NCI-H510A treated with DMSO at 0.1 percent for 48 hours (cell line): Measurements from ENCODE around the gene CLEC2A.

Experiments used
- DNase-seq: peaks from one replicate; lab custom pipeline; 2025; lab: John Stamatoyannopoulos, UW

CLEC2A gene

DNA sequence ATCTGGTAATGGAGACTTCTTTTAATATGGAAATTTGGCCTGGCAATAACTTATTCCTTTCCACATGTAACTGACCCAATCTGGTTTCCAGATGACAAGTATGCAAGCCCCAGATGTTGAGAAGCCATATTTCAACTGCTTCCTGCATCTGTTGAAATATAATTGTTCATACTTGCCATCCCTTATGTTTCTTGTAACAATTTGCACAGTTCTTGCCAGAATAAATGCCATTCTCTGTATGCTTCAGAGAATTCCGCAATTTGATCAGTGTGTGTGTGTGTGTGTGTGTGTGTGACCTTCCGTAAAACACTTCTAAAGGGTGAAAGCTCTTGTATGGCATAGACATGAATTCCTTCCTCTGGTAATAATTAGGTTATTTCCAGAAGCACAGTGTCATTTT, 1.8 kb upstream of the CLEC2A start:
- no peak for DNase-seq

DNA sequence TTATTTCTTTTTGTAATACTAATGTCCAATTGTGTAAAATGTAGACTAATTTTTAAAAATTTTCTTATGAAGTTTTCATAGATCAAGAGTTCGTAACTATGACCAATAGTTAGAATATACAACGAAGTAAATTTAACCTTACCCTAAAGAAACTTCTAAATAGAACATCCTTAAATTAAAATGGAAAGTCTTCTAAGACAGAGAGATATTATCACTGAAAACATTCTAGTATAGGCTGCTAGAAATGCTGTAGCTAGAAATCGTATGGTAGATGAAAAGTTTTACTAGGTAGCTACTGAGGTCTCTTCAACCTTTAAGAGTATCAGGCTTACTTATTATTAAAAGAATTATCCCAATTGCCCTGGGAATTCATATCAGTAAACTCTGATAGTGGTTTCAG, 925 bp downstream of the CLEC2A start:
- no peak for DNase-seq

DNA sequence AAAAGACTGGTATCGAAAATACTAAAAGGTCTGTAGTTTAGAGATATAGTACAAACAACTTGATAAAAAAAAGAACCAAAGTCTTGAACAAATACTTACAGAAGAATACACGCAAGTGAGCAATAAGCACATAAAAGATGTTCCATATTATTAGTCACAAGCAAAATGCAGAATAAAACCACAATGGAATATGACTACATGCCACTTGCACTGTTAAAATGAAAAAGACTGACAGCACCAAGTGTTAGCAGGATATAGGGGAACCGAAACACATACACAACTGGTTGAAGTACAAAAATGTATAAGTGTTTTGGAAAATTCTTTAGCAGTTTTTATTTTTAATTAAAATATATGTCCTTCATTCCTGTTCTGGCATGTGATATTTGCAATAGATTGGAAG, 3.6 kb downstream of the CLEC2A start:
- DNase-seq = no peak

DNA sequence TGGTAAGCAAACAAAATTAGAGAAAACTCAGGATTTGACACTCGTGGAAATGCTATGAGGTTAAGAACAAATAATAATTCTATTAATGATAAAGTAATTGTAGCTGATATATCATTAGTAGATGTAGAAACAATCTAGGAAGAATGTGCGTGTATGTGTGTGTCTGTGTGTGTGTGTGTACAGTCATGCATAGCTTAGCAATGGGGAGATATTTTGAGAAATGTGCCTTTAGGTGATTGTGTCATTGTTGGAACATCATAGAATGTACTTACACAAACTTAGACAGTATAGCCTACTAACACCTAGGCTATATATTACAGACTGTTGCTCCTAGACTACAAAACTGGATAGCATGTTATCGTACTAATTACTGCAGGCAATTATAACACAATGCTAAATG, 5.3 kb downstream of the CLEC2A start:
- no peak for DNase-seq

DNA sequence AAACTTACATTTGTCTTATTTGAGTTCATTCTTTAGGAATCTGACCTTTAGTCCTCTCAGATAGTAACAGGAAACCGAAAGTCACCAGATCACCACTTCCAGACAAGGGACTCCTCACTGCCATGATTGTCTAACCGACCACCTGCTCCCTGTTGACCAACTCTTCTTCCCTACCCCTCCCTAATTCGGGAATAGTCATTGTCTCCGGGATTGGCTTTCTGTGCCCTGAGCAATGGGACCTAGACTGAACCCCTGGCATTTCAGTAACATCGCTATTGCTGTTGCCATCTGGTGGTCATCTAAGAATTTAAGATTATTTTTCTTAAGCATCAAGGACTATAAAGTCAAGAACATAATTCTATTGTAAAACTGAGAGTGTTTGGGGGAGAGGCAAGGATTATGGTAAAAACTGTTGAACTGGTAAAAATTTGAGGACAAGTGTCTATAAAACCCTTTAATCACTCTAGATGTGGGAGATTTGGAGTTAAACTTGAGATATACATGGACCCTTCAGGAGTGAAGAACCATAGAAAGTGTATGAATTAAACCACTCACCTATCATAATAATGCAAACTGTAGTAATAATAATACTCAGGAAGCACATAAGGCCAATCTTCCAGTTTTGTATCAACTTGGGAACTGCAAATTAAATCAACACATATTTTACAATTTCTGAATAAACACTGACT, 6.3 kb downstream of the CLEC2A start:
- peak; percentile 19 for DNase-seq

DNA sequence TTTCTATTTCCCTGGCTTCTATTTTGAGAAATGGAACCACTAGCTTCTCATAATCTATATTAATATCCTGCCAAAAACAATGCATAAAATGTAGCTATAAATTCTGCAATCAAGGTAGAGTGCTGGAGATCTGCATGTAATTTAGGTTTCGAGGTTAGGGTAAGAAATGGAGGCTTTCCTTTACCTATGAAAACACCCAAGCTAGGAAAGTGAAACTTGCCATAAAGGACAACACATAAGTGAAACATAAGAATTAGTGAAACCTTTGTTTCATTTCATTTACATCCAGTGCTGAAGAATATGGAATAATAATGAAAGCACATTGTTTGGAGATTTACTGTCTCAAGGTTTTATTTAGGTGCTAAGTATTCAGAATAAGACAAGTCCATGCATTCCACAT, 9.7 kb downstream of the CLEC2A start:
- DNase-seq = no peak

DNA sequence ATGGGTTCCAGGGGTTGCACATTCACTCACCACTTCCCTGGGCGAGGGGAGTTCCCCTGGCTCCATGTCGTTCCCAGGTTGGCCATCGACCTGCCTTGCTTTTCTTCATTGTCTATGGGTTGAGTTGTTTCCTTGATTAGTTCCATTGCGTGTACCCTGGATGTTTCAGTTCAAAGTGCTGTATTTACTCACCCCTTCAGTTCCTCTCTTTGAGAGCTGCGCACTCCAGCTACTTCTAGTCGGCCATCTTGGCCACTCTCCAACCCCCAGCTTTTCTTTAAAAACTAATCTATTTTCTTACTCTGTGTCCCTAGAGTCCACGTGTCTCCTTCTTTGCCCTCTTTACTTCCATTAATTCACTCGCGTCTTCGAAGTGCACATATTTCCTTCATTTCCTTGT, 11.7 kb downstream of the CLEC2A start:
- DNase-seq = no peak

DNA sequence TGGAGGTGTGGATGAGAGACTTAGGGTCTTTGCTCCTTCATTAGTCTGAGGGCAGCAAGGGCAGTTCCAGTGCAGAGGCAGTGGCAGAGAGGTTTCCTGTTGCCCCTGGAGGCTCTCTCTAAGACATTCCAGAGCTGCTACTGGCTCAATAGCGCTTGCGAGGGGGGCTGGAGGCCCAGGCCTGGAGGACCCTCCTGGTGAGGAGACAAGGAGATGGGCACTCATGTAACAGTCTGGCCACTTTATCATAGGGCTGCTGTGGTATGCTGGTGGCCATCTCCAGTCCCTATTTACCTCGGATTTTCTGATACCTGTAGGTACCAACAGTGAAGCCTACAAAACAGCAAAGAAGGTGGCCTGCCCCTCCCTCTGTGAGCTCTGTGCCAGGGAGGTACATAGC, 12.7 kb downstream of the CLEC2A start:
- DNase-seq = no peak

DNA sequence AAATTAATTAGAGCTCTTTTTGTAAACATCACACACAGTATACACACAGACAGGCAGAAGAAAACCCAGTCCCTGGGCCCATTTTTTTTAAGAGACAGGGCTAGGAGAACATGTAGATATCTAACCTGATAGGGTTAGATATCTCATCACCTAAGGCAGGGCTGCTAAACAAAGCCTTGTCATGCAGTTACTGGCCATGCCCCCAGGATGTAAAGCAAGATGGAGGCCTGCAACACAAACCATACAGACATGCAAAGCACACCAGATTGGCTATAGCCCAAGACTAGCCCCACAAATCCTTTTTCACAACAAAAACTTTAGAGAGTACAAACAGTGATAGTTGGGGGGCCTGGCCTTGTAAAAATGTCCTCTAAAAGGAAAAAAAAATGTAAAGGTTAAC, 20.5 kb downstream of the CLEC2A start:
- DNase-seq = no peak

DNA sequence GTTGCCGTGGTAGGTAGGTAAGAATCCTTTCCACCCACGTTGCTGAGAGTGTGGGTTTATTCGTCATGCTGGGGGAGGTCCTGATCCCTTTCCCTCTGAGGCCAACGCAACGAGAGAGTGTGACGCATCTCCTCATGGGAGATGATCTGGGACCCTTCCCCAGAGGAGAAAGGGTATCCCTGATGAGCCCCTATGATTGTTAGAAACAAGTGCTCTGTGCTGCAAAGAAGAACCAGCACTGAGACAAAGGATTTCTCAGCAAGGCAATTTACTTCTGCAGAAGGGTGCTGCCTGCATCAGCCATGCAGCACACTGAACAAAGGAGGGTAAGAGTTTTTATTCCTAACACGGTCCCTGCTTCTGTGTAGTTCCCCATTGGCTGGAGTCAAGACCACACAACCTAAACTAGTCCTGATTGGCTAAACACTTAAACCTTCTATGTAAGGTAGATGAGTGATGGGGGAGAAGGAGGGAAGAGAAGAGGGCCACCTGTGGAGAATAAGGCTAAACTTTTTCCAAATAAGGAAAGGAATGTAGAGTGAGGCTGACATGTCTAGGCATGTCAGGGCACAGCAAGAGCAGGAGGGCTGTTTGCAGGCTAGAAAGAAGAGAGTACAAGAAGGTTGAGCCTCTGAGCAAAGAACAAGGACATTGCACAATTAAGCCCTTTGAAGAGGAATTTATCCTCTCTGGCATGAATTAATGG, 21.3 kb downstream of the CLEC2A start:
- DNase-seq = no peak

DNA sequence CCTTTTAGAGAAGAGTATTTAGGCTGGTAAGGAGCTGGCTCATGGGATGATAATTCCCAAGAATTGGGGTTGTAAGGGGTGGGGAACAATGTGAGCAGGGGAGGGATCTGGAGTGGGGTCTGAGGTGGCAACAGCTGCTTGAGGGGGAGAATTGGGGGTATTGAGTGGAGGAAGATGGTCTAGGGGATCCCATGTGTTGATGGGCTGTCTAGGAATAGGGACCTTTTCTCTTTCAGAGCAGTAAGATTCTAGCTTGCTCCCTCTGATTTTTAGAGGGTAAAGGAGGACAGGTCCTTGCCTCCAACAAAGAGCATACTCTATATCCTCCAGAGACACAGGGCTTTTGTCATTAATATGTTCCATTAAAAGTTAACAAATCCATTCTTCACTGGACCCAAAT, 22.4 kb downstream of the CLEC2A start:
- DNase-seq = no peak

DNA sequence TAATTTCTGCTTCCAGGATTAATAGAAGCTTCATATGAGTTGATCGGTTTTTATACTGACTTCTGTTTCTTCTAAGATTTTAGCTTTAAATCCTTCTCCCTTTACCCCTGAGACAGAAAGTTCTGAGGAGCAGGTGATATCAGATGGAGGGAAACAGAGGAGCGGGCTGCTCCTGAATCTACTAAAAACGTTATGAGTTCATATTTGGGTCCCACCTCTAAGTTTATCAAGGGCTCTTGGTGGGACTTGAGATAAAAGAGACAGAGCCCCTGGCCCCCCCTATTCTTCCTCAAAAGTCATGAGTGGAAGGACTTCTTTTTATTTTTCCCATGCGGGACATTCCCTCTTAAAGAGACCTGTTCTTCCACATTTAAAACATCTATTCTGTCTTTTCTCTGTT, 23.8 kb downstream of the CLEC2A start:
- DNase-seq = no peak

DNA sequence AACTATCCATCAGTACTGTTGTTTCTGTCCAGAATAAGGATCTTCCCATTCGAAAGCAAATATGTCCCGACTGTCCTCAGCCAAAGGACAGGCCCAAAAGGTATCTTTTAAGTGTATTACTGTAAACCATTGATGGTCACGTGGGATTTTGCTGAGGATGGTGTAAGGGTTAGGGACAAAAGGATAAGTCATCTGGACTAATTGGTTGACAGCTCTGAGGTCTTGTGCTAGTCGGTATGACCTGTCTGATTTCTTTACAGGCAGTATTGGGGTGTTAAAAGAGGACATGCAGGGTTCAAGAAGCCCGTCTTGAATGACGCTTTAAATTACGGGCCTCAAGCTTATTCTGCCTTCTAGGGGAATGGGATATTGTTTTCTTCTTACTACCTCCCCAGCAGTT, 24.4 kb downstream of the CLEC2A start:
- DNase-seq = no peak

DNA sequence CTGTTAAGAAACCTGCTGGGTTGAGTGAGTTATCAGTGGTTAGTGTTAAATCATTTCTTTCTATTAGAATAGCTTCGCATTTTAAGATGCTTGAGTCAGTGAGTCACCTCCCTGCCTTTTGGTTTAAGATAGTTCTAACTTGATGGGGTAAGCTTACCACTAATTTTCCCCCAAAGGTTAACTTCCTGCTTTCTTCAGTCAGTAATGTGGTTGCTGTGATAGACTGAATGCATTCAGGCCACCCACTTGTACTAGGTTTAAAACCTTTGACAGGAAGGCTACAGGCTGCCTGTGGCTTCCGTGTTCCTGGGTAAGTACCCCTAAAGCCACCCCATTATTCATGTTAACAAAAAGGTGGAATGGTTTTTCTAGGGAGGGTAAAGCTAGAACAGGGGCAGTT, 25.3 kb downstream of the CLEC2A start:
- DNase-seq = no peak

DNA sequence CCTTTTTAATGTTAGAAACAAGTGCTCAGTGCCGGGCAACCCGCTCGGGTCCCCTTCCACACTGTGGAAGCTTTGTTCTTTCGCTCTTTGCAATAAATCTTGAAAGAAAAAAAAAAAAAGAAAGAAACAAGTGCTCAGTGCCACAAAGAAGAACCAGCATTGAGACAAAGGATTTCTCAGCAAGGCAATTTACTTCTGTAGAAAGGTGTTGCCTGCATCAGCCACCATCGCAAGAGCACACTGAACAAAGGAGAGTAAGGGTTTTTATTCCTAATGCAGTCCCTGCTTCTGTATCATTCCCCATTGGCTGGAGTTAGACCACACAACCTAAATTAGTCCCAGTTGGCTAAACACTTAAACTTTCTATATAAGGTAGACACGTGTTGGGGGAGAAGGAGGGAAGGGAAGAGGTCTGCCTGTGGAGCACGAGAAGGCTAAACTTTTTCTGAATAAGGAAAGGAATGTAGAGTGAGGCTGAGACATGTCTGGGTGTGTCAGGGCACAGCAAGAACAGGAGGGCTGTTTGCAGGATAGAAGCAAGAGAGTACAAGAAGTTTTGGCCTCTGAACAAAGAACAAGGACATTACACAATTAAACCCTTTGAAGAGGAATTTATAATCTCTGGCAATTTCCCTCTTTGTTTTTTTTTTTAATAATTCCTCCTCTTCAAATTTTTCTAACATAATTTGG, 29.5 kb downstream of the CLEC2A start:
- no peak for DNase-seq

DNA sequence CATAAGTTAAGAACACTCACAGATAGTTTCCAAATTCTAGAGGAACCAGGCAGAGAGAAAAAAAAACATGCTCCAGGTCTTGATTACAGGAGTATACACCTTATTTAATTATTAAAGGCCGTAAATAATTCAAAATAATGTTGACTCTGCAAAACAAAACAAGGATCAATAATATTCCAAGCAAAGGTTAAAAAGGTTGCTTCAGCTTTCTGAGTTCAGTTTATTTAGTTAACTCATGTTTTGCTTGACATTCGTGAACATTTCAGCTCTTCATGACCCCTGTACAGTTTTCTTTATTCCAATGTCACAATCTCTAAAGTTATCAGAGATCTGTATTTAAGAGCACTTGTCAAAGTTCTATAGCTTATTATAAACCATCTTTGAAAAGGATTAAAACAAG, 31.2 kb downstream of the CLEC2A start:
- no peak for DNase-seq

DNA sequence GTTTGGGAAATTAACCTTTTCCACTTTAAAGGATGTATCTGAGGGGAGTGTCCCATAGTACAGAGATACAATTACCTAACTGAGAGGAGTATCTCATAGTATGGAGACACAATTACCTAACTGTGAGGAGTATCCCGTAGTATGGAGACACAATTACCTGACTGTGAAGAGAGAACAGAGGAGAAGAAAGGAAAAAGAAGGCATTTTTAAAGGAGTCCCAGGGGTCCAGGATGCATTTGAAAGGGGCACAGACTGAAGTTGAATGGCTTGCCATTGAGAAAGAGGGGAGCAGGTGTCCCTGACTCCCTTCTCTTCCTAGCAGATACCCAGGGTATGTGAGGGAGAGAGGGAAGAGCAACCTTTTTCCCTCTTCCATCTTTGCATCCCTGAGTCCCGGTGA, 33.0 kb downstream of the CLEC2A start:
- no peak for DNase-seq

DNA sequence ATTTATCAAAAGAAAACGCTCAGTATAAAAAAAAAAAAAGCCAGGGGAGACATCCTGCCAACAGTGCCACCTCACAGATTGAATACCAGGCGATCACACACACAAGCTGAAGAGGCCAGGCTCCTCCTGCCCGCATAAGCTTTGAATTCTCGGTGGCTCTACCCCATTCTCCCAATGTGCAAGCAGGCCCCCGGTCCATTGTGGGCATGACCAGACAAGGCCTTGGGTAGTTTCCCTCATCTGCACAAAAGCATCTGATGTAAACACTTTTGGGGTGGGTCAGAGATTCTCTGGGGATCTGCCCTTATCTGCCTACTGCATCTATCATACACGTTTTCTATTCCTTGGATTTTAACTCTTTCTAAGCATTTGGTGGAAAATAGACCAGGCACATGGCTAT, 34.6 kb downstream of the CLEC2A start:
- DNase-seq = no peak

DNA sequence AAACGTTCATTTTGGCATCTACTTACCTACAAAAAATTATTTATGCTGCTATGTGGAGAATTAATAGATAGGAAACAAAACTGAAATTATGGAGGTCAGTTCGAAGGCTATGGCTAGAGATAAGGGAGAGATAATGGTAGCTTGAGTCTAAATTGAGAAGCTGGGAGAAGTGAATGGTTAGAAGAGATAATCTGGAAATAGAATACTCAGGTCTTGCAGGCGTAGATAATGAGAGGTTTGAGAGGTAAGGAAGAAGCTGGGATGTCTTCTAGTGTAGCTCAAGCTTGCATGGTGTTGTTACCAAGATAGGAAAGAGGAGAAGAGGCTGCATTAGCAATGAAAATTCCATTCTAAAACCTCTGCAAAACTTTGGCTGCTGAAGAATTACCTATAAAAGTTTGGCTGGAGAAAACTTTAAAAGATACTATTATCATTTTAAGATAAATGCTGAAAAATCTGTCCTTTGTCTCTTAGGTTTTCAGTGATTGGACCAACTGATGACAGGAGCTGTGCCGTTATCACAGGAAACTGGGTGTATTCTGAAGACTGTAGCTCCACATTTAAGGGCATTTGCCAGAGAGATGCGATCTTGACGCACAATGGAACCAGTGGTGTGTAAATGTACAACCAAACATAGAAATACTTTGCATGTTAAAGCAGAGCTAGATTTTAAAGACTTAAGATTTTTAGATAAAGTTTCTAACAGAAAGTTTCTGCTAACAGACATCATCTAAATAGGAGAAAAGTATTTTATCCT, 36.8 kb downstream of the CLEC2A start:
- no peak for DNase-seq

DNA sequence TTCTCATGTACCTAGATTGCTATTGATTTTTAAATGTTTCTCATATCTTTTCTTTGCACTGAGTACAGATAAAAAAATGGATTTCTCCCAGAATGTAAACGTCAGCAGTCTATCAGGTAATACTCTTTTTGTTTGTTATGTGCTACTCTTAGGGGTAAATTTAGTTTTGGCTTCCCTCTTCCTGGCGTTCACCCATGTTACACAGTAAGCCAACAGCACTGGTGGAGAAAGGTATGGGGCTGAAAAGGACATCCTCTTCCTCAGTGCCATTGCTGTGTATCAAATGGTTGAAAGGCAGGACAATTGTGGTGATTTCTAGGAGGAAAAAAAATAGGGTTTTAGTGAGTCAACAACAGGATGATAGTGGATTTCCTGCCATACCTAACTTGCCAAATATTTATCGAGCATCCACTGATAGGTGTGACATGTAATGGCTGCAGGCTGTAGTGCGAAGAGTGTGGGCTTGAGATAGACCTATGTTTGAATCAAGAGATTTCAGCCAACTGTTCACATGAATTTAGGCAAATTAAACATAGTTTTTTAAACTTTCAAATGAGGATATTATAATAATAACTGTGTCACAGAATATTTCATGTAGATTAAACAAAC, 43.4 kb downstream of the CLEC2A start:
- no peak for DNase-seq

DNA sequence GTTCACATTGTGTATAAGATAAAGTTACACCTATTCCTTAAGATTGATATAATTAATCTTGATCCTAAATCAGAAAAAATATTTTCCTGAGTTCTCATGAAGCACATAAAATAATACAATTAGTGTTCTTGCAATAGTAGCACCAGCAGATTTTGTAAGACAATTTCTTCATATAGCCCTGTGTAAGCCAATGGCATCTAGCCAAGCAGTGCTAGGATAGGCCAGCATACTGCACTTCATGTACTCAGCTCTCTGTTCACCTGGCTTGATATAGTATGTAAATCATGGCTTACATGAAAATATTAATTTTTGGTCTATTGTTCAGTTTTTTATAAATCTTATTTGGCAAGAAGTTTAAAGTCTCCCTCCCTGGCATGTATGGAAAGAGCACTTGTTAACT, 49.0 kb downstream of the CLEC2A start:
- no peak for DNase-seq

DNA sequence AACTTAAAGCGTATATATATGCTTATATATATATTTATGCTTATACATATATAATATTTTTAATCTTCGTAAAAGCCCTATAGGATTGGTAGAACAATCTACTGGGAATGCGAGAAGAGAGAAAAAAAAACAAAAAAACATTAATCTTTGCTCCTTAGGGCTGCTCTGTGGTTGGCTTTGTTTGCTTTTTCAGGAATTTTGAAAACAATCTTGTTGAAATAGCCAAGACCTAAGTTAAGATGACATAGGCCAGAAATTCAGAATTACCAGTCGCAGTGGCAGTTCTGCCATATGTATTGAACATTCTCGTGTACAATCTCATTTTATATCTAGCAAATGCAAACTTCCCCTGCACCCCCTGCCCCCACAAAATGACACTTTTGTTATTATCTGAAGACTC, 50.2 kb downstream of the CLEC2A start:
- no peak for DNase-seq
